C4-2B (cell line): ENCODE results near the gene NCOA6.

Experiments used
- ZFX ChIP-seq: fragments of 450-650 bp; IDR thresholded peaks from 2 replicates; pipeline ENCODE4 v1.6.1; 2017
- TF ChIP-seq, protein P1 (sequence below): fragments of 450-650 bp; conservative IDR thresholded peaks from 2 replicates; pipeline ENCODE4 v1.5.1; 2017; ENCODE audit warnings: mild to moderate bottlenecking

- TF ChIP-seq, protein P1, sequence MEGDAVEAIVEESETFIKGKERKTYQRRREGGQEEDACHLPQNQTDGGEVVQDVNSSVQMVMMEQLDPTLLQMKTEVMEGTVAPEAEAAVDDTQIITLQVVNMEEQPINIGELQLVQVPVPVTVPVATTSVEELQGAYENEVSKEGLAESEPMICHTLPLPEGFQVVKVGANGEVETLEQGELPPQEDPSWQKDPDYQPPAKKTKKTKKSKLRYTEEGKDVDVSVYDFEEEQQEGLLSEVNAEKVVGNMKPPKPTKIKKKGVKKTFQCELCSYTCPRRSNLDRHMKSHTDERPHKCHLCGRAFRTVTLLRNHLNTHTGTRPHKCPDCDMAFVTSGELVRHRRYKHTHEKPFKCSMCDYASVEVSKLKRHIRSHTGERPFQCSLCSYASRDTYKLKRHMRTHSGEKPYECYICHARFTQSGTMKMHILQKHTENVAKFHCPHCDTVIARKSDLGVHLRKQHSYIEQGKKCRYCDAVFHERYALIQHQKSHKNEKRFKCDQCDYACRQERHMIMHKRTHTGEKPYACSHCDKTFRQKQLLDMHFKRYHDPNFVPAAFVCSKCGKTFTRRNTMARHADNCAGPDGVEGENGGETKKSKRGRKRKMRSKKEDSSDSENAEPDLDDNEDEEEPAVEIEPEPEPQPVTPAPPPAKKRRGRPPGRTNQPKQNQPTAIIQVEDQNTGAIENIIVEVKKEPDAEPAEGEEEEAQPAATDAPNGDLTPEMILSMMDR = no peak
- TF ChIP-seq ZFX = no peak
These were observed 46.6 kb upstream of the NCOA6 start for GRCh38 chr20:34871966-34872621.
